WTC11 (cell line): Measurements from ENCODE around the gene STOX2. TPM values are rescaled to one million over a fixed set of nuclear protein-coding genes. Genes with fewer than 3 reads are reported as not detected.

Experiments used
- ATAC-seq: fragments of 200-7000 bp; cut with Tn5 transposase; 2 replicates; pipeline ENCODE4 v1.10.0; 2021; ENCODE audit warnings: mild to moderate bottlenecking, moderate library complexity
- CTCF ChIA-PET: fragments of 300-600 bp; sonication (Branson Sonifier 250); formaldehyde crosslinking; loops from one replicate; lab custom pipeline; 2021; ENCODE audit warnings: antibody characterized with exemption; lab: Charles Lee
- POLR2A ChIA-PET: fragments of 350-600 bp; sonication (Branson Sonifier 250); formaldehyde crosslinking; loops from one replicate; lab custom pipeline; 2021; ENCODE audit warnings: antibody characterized with exemption; lab: Charles Lee
- DNase-seq: peaks from one replicate; pipeline ENCODE4 v3.0.0; 2021; ENCODE audit warnings: low spot score
- H3K27ac Mint-ChIP-seq: 2 replicates; pipeline ENCODE4 v1.8.0; 2021; ENCODE audit warnings: mixed read lengths
- H3K27me3 Mint-ChIP-seq: 2 replicates; pipeline ENCODE4 v1.8.0; 2021; ENCODE audit warnings: low read depth, mild to moderate bottlenecking, moderate library complexity, mixed read lengths
- H3K36me3 Mint-ChIP-seq: 2 replicates; pipeline ENCODE4 v1.8.0; 2021; ENCODE audit warnings: mixed read lengths
- H3K4me1 Mint-ChIP-seq: 2 replicates; pipeline ENCODE4 v1.8.0; 2022; ENCODE audit warnings: mixed read lengths
- H3K4me3 Mint-ChIP-seq: 2 replicates; pipeline ENCODE4 v1.8.0; 2021; ENCODE audit warnings: mild to moderate bottlenecking, moderate library complexity, mixed read lengths
- H3K9me3 Mint-ChIP-seq: 2 replicates; pipeline ENCODE4 v1.8.0; 2021; ENCODE audit warnings: mixed read lengths
- CREB1 ChIP-seq: sonication (generic); formaldehyde crosslinking; IDR thresholded peaks from 2 replicates; pipeline ENCODE4 v1.8.0; 2023; ENCODE audit warnings: mild to moderate bottlenecking, missing genetic modification reagents
- ESRRA ChIP-seq: sonication (generic); formaldehyde crosslinking; IDR thresholded peaks from 2 replicates; pipeline ENCODE4 v1.8.1; 2022; ENCODE audit warnings: mild to moderate bottlenecking, missing genetic modification reagents, borderline replicate concordance
- KAT7 ChIP-seq: sonication (generic); formaldehyde crosslinking; IDR thresholded peaks from 2 replicates; pipeline ENCODE4 v1.8.1; 2023; ENCODE audit warnings: missing genetic modification reagents, mild to moderate bottlenecking, borderline replicate concordance
- NFATC4 ChIP-seq: fragments of 250-450 bp; sonication (Bioruptor Pico); IDR thresholded peaks from 2 replicates; pipeline ENCODE4 v1.9.0; 2021; ENCODE audit warnings: mild to moderate bottlenecking
- TCF7 ChIP-seq: sonication (generic); formaldehyde crosslinking; IDR thresholded peaks from 2 replicates; pipeline ENCODE4 v1.8.0; 2022; ENCODE audit warnings: mild to moderate bottlenecking, low read depth, missing genetic modification reagents, moderate library complexity
- TEAD1 ChIP-seq: sonication (generic); formaldehyde crosslinking; IDR thresholded peaks from 2 replicates; pipeline ENCODE4 v1.8.0; 2022; ENCODE audit warnings: mild to moderate bottlenecking, missing genetic modification reagents
- TP53 ChIP-seq: sonication (generic); formaldehyde crosslinking; IDR thresholded peaks from 2 replicates; pipeline ENCODE4 v1.8.1; 2023; ENCODE audit warnings: mild to moderate bottlenecking, missing genetic modification reagents
- ZNF263 ChIP-seq: sonication (generic); formaldehyde crosslinking; IDR thresholded peaks from 2 replicates; pipeline ENCODE4 v1.8.1; 2022; ENCODE audit warnings: low read depth, mild to moderate bottlenecking, moderate library complexity, missing genetic modification reagents
- ZNF396 ChIP-seq: fragments of 250-450 bp; sonication (Bioruptor Pico); IDR thresholded peaks from 2 replicates; pipeline ENCODE4 v1.8.0; 2021; ENCODE audit warnings: mild to moderate bottlenecking, moderate library complexity, borderline replicate concordance
- ZNF423 ChIP-seq: fragments of 250-450 bp; sonication (Bioruptor Pico); IDR thresholded peaks from 2 replicates; pipeline ENCODE4 v2.1.2; 2022; ENCODE audit warnings: mild to moderate bottlenecking, moderate library complexity
- total RNA-seq: library from RNA; stranded (reverse); gene quantifications from 3 replicates; pipeline ENCODE4 v1.2.3, GENCODE V29; 2021
- TF ChIP-seq, protein P1 (sequence below): sonication (generic); formaldehyde crosslinking; IDR thresholded peaks from 2 replicates; pipeline ENCODE4 v1.8.1; 2023; ENCODE audit warnings: mild to moderate bottlenecking, missing genetic modification reagents, moderate library complexity
- TF ChIP-seq, protein P2 (sequence below): sonication (generic); formaldehyde crosslinking; IDR thresholded peaks from 2 replicates; pipeline ENCODE4 v1.8.1; 2022; ENCODE audit warnings: mild to moderate bottlenecking, moderate library complexity, missing genetic modification reagents
- TF ChIP-seq, protein P3 (sequence below): fragments of 250-450 bp; sonication (Bioruptor Pico); IDR thresholded peaks from 2 replicates; pipeline ENCODE4 v1.9.0; 2021; ENCODE audit warnings: mild to moderate bottlenecking
- TF ChIP-seq, protein P4 (sequence below): sonication (generic); formaldehyde crosslinking; IDR thresholded peaks from 2 replicates; pipeline ENCODE4 v1.8.0; 2023; ENCODE audit warnings: mild to moderate bottlenecking, missing genetic modification reagents
- TF ChIP-seq, protein P5 (sequence below): fragments of 250-450 bp; sonication (Bioruptor Pico); conservative IDR thresholded peaks from 2 replicates; pipeline ENCODE4 v1.9.0; 2021; ENCODE audit warnings: mild to moderate bottlenecking
- TF ChIP-seq, protein P6 (sequence below): sonication (generic); formaldehyde crosslinking; IDR thresholded peaks from 2 replicates; pipeline ENCODE4 v1.8.1; 2023; ENCODE audit warnings: mild to moderate bottlenecking, missing genetic modification reagents
- TF ChIP-seq, protein P7 (sequence below): sonication (generic); formaldehyde crosslinking; IDR thresholded peaks from 2 replicates; pipeline ENCODE4 v1.8.0; 2022; ENCODE audit warnings: mild to moderate bottlenecking, missing genetic modification reagents

STOX2 gene
- total RNA-seq, 1 experiment from 2014 or later = 31.6 TPM

DNA sequence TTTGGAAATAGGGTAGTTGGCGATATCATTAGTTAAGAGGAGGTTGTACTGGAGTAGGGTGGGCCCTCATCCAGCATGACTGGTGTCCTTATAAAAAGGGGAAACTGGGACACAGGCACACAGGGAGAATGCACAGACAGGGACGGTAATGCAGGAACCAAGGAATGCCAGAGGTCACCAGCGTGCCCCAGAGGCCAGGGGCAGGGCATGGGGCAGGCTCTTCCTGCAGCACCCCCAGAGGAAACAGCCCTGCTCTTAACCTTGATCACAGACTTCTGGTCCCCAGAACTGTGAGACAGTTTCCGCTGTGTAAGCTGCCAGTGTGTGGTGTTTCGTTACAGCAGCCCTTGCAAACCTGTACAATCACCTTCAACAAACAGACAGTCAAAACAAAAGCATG, 15.9 kb upstream of the STOX2 start:
- Mint-ChIP-seq H3K4me3 (no peak overlapping the region), H3K9me3 (no peaks in the 10 kb centered on the region), H3K4me1 (peaks cover 19% of the 10 kb centered on the region), H3K36me3 (no peaks in the 10 kb centered on the region), H3K27me3 (no peaks in the 10 kb centered on the region), H3K27ac (no peak overlapping the region)
- CTCF ChIA-PET = no interaction called here
- no peak for TF ChIP-seq ZNF396 (CRISPR knock-in tag)
- TF ChIP-seq, protein P1, sequence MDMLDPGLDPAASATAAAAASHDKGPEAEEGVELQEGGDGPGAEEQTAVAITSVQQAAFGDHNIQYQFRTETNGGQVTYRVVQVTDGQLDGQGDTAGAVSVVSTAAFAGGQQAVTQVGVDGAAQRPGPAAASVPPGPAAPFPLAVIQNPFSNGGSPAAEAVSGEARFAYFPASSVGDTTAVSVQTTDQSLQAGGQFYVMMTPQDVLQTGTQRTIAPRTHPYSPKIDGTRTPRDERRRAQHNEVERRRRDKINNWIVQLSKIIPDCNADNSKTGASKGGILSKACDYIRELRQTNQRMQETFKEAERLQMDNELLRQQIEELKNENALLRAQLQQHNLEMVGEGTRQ (CRISPR knock-in tag) = no peak
- no peak for TF ChIP-seq TP53
- TF ChIP-seq TCF7 (CRISPR knock-in tag) = no peak
- TF ChIP-seq KAT7 (CRISPR knock-in tag) = no peak
- TF ChIP-seq ZNF423 (CRISPR knock-in tag) = no peak
- TF ChIP-seq, protein P2, sequence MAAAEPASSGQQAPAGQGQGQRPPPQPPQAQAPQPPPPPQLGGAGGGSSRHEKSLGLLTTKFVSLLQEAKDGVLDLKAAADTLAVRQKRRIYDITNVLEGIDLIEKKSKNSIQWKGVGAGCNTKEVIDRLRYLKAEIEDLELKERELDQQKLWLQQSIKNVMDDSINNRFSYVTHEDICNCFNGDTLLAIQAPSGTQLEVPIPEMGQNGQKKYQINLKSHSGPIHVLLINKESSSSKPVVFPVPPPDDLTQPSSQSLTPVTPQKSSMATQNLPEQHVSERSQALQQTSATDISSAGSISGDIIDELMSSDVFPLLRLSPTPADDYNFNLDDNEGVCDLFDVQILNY (CRISPR knock-in tag) = no peak
- TF ChIP-seq, protein P3, sequence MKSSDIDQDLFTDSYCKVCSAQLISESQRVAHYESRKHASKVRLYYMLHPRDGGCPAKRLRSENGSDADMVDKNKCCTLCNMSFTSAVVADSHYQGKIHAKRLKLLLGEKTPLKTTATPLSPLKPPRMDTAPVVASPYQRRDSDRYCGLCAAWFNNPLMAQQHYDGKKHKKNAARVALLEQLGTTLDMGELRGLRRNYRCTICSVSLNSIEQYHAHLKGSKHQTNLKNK (CRISPR knock-in tag) = no peak
- TF ChIP-seq, protein P4, sequence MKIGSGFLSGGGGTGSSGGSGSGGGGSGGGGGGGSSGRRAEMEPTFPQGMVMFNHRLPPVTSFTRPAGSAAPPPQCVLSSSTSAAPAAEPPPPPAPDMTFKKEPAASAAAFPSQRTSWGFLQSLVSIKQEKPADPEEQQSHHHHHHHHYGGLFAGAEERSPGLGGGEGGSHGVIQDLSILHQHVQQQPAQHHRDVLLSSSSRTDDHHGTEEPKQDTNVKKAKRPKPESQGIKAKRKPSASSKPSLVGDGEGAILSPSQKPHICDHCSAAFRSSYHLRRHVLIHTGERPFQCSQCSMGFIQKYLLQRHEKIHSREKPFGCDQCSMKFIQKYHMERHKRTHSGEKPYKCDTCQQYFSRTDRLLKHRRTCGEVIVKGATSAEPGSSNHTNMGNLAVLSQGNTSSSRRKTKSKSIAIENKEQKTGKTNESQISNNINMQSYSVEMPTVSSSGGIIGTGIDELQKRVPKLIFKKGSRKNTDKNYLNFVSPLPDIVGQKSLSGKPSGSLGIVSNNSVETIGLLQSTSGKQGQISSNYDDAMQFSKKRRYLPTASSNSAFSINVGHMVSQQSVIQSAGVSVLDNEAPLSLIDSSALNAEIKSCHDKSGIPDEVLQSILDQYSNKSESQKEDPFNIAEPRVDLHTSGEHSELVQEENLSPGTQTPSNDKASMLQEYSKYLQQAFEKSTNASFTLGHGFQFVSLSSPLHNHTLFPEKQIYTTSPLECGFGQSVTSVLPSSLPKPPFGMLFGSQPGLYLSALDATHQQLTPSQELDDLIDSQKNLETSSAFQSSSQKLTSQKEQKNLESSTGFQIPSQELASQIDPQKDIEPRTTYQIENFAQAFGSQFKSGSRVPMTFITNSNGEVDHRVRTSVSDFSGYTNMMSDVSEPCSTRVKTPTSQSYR (CRISPR knock-in tag) = no peak
- no peak for TF ChIP-seq NFATC4 (CRISPR knock-in tag)
- no peak for TF ChIP-seq ZNF263 (CRISPR knock-in tag)
- no peak for TF ChIP-seq CREB1 (CRISPR knock-in tag)
- TF ChIP-seq, protein P5, sequence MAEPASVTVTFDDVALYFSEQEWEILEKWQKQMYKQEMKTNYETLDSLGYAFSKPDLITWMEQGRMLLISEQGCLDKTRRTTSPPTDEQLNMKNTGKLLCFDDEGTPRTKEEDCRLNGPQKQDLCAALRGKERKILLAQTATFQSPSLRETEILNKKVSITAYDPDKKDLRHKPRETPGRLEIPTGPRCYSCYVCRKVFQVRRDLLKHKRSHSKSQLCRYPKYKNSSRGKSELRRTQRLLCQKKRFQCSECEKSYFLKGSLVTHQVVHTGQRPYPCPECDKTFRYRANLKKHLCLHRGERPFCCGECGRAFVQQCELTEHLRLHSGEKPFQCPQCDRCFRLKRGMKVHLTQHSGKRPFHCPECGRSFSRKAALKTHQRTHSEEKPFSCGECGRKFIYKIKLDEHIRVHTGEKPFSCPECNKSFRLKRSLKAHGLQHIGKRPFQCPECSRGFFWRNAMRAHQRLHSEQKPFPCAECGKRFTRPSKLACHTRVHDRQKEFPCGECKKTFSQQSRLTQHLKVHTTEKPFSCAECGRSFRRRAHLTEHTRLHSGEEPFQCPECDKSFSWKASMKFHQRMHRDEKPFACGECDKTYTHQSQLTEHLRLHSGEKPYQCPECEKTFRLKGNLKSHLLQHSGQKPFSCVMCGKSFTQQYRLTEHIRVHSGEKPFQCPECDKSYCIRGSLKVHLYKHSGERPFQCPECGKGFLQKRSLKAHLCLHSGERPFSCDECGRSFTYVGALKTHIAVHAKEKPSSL (CRISPR knock-in tag) = no peak
- TF ChIP-seq, protein P6, sequence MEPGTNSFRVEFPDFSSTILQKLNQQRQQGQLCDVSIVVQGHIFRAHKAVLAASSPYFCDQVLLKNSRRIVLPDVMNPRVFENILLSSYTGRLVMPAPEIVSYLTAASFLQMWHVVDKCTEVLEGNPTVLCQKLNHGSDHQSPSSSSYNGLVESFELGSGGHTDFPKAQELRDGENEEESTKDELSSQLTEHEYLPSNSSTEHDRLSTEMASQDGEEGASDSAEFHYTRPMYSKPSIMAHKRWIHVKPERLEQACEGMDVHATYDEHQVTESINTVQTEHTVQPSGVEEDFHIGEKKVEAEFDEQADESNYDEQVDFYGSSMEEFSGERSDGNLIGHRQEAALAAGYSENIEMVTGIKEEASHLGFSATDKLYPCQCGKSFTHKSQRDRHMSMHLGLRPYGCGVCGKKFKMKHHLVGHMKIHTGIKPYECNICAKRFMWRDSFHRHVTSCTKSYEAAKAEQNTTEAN (CRISPR knock-in tag) = no peak
- TF ChIP-seq ESRRA (CRISPR knock-in tag) = no peak
- TF ChIP-seq, protein P7, sequence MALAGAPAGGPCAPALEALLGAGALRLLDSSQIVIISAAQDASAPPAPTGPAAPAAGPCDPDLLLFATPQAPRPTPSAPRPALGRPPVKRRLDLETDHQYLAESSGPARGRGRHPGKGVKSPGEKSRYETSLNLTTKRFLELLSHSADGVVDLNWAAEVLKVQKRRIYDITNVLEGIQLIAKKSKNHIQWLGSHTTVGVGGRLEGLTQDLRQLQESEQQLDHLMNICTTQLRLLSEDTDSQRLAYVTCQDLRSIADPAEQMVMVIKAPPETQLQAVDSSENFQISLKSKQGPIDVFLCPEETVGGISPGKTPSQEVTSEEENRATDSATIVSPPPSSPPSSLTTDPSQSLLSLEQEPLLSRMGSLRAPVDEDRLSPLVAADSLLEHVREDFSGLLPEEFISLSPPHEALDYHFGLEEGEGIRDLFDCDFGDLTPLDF = no peak
- no peak for TF ChIP-seq TEAD1 (CRISPR knock-in tag)
- DNase-seq (no peak), ATAC-seq (0 out of 2 replicates have a peak, but pooled peaks have one; percentile 47)
- POLR2A ChIA-PET = no interaction called here
